Subcutaneous abdominal adipose tissue (tissue), 5 donors: ENCODE data around the gene EIF3CL.
"Not testable (repeated sequence)": the region's sequence is repeated elsewhere in the genome, so short reads cannot be mapped to it uniquely, and the experiment has no call there.

Experiments used
- H3K27ac ChIP-seq: one replicate; pipeline ENCODE4 v1.7.0; 2013; ENCODE audit warnings: low read depth, mild to moderate bottlenecking, inconsistent platforms, low read length, moderate library complexity
- H3K27me3 ChIP-seq, 5 donors: one replicate each; pipeline ENCODE4 v1.7.0; 2013; ENCODE audit warnings: low read length in 5 of 5, inconsistent platforms in 1 of 5; ENCODE audit not compliant: control insufficient read depth in 5 of 5, insufficient read depth in 4 of 5
- H3K36me3 ChIP-seq, 5 donors: one replicate each; pipeline ENCODE4 v1.7.0; 2013; ENCODE audit warnings: low read length in 5 of 5; ENCODE audit not compliant: control insufficient read depth in 5 of 5, insufficient read depth in 5 of 5
- H3K4me1 ChIP-seq, 5 donors: one replicate each; pipeline ENCODE4 v1.7.0; 2013; ENCODE audit warnings: low read length in 5 of 5, mild to moderate bottlenecking in 3 of 5, moderate library complexity in 1 of 5; ENCODE audit not compliant: control insufficient read depth in 5 of 5, insufficient read depth in 5 of 5
- H3K4me3 ChIP-seq, 5 donors: one replicate each; pipeline ENCODE4 v1.7.0; 2013; ENCODE audit warnings: low read length in 5 of 5, low read depth in 1 of 5
- H3K9ac ChIP-seq, 5 donors: one replicate each; pipeline ENCODE4 v1.7.0; 2013; ENCODE audit warnings: low read length in 5 of 5, mild to moderate bottlenecking in 4 of 5, moderate library complexity in 3 of 5
- H3K9me3 ChIP-seq, 5 donors: one replicate each; pipeline ENCODE4 v1.7.0; 2013; ENCODE audit warnings: low read length in 5 of 5; ENCODE audit not compliant: control insufficient read depth in 5 of 5
- donor health status: healthy.
- donor health status: healthy.
- donor health status: healthy.
- donor health status: healthy.
- donor health status: healthy.

EIF3CL gene

DNA sequence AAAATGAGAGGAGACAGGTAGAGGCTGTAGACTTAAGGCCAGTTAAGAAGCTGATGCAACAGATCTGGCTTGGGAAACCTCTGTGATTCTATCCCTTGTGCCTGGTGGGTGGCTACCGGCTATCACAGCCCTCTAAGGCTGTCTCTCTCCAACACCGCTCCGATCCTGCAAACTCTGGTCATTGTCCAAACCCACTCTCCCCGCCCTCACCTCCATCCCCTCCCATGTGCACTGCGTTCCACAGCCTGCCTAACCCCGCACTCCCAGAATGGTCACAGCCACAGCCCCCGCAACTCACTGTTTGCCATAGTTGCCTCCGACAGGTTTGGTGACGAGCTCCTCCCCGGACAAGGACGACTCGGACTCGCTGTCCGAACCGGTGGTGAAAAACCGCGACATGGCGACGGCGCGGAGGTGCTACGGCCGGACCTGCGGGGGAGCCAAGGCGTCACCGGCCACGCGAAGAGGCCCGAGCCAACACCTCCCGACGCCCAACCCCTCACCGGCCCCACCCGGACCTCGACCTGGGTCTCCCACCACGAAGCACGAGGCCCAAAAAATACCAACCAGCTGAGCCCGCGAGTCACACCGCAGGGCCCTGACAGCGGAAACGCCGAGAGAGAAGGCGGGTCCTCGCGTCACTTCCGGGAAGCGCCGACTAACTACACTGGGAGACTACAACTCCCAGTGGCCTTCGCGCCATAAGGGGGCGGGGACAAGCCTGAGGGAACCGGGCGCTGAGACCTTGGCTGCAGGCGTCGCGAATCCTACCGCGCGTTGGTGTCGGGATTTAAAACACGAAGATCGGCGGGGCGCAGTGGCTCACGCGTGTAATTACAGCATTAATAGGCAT lies at the start of gene EIF3CL:
Gene EIF3CL (minus strand): TSS at position 622 of the 853 bp plus-strand sequence. CDS start 223 bp downstream, at position 399.
- not testable (repeated sequence) for H3K36me3 ChIP-seq, H3K4me1 ChIP-seq, H3K27me3 ChIP-seq, H3K9me3 ChIP-seq, H3K27ac ChIP-seq, H3K9ac ChIP-seq
- H3K4me3 ChIP-seq, result peak within 1 kb of the TSS in 3 of 5 donors; percentile 34 to 51 (median 50)

DNA sequence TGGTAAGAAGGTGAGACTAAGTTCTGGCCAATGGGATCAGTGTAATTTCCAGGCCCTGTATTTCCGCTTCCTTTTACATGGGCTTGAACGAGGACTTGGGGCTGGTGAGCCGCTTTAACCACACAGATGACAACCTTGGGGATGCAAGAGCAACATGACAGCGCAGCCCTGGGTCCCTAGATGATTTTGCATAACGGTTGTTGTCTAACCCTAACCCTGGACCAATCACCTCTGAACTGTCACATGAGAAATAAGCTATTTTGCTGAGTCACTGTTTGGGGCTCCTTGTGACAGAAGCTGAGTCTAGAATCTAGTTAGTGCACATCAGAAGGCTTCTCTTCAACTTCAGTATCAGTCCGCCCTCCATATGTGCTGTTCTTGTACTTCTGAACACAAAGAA lies 43.4 kb upstream of the EIF3CL start:
- not testable (repeated sequence) for H3K27me3 ChIP-seq, H3K4me1 ChIP-seq, H3K9me3 ChIP-seq, H3K36me3 ChIP-seq, H3K9ac ChIP-seq, H3K4me3 ChIP-seq, H3K27ac ChIP-seq

DNA sequence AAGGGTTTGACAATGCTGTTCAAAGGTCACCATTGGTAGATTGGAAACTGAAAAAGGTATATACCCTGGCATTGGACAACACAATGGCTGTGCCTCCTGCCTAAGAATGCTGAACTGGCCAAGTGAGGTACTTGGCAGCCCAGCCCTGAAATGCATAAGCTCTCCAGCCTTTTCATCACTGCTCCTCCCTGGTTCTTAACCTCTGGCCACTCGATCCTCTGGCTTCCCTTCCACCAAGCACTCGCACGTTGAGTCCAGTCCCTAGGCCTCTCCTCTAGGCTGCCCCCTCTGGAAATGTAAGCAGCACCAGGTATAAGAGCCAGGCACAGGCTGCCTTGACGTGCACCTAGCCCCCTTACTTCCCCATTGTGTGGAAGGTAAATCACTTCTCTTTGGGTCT lies 42.7 kb upstream of the EIF3CL start:
- not testable (repeated sequence) for H3K36me3 ChIP-seq, H3K9me3 ChIP-seq, H3K27ac ChIP-seq, H3K4me1 ChIP-seq, H3K4me3 ChIP-seq, H3K27me3 ChIP-seq, H3K9ac ChIP-seq

DNA sequence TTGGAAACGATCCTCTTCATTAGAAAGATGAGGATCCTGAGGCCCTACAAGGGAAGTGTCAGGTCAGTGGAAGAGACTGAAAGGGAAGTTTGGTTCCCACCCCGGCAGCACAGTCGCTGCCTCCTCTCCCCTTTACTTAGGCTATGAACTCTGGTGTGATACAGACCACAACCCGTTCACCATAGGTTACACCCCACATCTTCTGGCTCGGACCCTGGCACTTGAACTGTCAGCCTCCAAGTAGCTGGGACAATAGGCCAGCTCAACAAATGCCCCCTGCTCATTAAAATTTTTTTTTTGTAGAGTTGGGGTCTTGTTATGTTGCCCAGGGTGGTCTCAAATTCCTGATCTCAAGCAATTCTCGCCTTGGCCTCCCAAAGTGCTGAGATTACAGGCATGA lies 40.3 kb upstream of the EIF3CL start:
- not testable (repeated sequence) for H3K4me1 ChIP-seq, H3K27ac ChIP-seq, H3K9ac ChIP-seq, H3K36me3 ChIP-seq, H3K4me3 ChIP-seq, H3K27me3 ChIP-seq, H3K9me3 ChIP-seq

GRCh38 chr16:28438899-28439298 lies 35.3 kb upstream of the EIF3CL start:
- H3K36me3 ChIP-seq, H3K27me3 ChIP-seq, H3K27ac ChIP-seq, H3K4me3 ChIP-seq, H3K9me3 ChIP-seq, H3K9ac ChIP-seq, H3K4me1 ChIP-seq: not testable (repeated sequence)

DNA sequence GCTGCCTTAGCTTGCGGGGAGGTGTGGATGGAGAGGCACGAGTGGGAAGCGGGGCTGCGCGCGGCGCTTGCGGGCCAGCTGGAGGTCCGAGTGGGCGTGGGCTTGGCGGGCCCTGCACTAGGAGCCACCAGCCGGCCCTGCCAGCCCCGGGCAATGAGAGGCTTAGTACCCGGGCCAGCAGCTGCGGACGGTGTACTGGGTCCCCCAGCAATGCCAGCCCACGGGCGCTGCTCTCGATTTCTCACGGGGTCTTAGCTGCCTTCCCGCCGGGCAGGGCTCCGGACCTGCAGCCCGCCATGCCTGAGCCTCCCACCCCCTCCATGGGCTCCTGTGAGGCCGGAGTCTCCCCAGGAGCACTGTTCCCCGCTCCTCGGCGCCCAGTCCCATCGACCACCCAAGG lies 31.7 kb upstream of the EIF3CL start:
- not testable (repeated sequence) for H3K4me1 ChIP-seq, H3K4me3 ChIP-seq, H3K9ac ChIP-seq, H3K36me3 ChIP-seq, H3K27ac ChIP-seq, H3K27me3 ChIP-seq, H3K9me3 ChIP-seq

DNA sequence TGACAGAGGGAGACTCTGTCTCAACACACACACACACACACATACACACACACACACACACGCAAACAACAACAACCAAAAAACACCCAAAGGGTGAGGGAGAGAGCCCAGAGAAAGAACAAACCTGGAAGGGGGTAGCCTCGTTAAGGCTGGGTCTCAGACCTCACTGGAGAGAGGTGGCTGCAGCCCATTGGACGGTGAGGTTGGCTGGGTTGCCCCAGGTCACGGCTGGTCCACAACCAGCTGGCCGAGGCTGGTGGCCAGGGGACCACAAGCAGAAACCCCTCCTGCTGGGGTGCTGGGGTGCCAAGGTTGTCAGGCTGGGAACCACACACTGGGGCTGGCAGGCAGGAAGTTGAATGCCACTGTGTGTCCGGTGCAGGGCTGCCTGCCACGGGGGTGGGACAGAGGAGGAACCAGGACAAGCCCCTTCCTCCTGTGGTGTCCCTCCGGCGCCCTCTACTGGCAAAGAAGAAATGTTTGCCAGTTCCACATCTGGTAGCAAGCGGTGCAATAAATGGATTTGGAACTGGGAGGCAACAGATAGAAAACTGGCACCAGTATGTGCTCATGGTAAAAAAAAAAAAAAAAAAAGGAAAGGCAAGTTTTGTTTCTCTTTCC lies 22.5 kb upstream of the EIF3CL start:
- not testable (repeated sequence) for H3K4me1 ChIP-seq, H3K9ac ChIP-seq, H3K36me3 ChIP-seq, H3K27me3 ChIP-seq, H3K4me3 ChIP-seq, H3K9me3 ChIP-seq, H3K27ac ChIP-seq

DNA sequence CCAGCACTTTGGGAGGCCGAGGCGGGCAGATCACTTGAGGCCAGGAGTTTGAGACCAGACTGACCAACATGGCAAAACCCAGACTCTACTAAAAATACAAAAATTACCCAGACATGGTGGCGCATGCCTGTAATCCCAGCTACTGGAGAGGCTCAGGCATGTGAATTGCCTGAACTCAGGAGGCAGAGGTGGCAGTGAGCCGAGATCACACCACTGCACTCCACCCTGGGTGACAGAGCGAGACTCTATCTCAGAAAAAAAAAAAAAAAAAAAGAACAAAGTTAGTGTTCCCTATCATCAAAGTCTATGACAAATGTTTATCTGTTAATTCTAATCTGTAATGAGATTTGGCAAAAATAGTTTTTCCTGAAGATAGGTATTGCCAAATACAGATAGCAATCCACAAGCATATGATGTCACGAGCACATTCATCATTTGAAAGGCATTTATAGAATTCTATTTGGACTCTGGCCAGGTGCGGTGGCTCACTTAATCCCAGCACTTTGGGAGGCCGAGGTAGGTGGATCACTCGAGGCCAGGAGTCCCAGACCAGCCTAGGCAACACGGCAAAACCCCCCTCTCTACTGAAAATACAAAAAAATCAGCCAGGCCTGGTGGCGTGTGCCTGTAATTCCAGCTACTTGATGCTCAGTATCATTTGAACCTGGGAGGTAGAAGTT lies 17.6 kb upstream of the EIF3CL start:
- H3K9me3 ChIP-seq, H3K4me3 ChIP-seq, H3K4me1 ChIP-seq, H3K9ac ChIP-seq, H3K27me3 ChIP-seq, H3K27ac ChIP-seq, H3K36me3 ChIP-seq: not testable (repeated sequence)

DNA sequence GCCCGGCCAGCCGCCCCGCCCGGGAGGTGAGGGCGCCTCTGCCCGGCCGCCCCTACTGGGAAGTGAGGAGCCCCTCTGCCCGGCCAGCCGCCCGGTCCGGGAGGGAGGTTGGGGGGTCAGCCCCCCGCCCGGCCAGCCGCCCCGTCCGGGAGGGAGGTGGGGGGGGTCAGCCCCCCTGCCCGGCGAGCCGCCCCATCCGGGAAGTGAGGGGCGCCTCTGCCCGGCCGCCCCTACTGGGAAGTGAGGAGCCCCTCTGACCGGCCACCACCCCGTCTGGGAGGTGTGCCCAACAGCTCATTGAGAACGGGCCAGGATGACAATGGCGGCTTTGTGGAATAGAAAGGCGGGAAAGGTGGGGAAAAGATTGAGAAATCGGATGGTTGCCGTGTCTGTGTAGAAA lies 13.4 kb upstream of the EIF3CL start:
- H3K4me1 ChIP-seq, H3K9ac ChIP-seq, H3K9me3 ChIP-seq, H3K27me3 ChIP-seq, H3K27ac ChIP-seq, H3K4me3 ChIP-seq, H3K36me3 ChIP-seq: not testable (repeated sequence)

- H3K36me3 ChIP-seq, H3K27ac ChIP-seq, H3K9me3 ChIP-seq, H3K4me1 ChIP-seq, H3K9ac ChIP-seq, H3K4me3 ChIP-seq, H3K27me3 ChIP-seq: not testable (repeated sequence)
Observed at GRCh38 chr16:28414530-28414929, 10.9 kb upstream of the EIF3CL start.
